Measurements from ENCODE around the gene PCDHGB3.
"Not testable (repeated sequence)": the region's sequence is repeated elsewhere in the genome, so short reads cannot be mapped to it uniquely, and the experiment has no call there.

Gene PCDHGB3

DNA sequence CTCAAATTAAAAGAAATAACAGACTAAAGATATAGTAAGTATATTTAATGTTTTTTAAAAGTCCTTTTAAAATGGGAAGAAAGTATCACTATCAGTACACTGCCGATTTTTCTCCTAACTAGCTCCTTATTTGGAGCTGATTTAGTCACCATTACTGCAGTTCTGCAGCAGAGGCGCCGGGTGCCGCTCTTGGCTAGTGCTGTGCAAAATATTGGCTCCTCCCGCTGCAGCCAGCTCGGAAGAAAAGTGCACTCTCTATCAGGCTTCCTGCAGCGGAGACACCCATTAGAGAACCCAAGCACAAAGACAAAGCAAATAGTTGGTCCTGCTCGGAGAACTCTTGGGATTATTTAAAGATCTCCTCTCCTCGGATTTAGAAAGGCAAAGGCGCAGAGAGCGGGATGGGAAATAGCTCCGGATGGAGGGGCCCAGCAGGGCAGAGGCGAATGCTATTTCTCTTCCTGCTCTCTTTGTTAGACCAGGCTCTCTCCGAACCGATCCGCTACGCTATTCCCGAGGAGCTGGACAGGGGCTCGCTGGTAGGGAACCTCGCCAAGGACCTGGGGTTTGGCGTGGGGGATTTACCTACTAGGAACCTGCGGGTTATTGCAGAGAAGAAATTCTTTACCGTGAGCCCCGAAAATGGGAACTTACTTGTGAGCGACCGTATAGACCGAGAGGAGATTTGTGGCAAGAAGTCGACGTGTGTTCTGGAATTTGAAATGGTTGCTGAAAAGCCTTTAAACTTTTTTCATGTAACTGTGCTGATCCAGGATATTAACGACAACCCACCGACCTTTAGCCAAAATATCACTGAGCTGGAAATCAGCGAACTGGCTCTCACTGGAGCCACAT, at the start of gene PCDHGB3:
PCDHGB3 (plus strand) TSS at position 249 of the 855 bp plus-strand sequence; CDS start at position 402, 153 bp downstream.
- TF ChIP-seq, protein P1, sequence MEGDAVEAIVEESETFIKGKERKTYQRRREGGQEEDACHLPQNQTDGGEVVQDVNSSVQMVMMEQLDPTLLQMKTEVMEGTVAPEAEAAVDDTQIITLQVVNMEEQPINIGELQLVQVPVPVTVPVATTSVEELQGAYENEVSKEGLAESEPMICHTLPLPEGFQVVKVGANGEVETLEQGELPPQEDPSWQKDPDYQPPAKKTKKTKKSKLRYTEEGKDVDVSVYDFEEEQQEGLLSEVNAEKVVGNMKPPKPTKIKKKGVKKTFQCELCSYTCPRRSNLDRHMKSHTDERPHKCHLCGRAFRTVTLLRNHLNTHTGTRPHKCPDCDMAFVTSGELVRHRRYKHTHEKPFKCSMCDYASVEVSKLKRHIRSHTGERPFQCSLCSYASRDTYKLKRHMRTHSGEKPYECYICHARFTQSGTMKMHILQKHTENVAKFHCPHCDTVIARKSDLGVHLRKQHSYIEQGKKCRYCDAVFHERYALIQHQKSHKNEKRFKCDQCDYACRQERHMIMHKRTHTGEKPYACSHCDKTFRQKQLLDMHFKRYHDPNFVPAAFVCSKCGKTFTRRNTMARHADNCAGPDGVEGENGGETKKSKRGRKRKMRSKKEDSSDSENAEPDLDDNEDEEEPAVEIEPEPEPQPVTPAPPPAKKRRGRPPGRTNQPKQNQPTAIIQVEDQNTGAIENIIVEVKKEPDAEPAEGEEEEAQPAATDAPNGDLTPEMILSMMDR (IDR thresholded peaks at IDR 0.05), result no peak
- no peaks in the 10 kb centered on the region for H3K4me1 Mint-ChIP-seq
- H3K27me3 Mint-ChIP-seq (ENCODE audit: low read depth, poor library complexity), result no peaks in the 10 kb centered on the region
- peaks cover 92% of the 10 kb centered on the region for H3K9me3 Mint-ChIP-seq
- peaks cover 31% of the 10 kb centered on the region for H3K36me3 Mint-ChIP-seq (ENCODE audit: low read depth)
- H3K27ac Mint-ChIP-seq, result no peak within 1 kb of the TSS
- no peak within 1 kb of the TSS for H3K4me3 Mint-ChIP-seq
- DNase-seq, result no peak

DNA sequence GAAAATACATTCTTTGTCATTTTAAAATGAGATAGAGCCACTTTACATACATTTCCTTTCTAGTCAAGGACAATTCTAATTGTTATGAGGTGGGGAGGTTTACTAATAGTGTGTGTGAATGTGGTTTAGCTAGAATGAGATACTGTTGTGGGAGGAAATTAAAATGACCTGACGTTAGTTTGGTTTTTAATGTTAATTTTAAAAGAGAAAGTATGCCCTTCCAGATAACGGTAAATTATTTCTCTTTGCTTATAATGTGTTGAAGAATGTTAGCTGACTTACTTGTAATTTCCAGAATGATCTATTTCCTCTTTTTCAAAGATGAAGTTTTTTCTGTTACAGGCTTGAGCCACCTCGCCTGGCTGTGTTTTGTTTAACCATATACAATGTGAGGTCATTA, 47.8 kb upstream of the PCDHGB3 start:
- peaks cover 25% of the 10 kb centered on the region for H3K27me3 Mint-ChIP-seq (ENCODE audit: low read depth, poor library complexity)
- TF ChIP-seq, protein P1 (IDR thresholded peaks at IDR 0.05), result no peak
- H3K9me3 Mint-ChIP-seq, result peaks cover 89% of the 10 kb centered on the region
- peaks cover 73% of the 10 kb centered on the region for H3K36me3 Mint-ChIP-seq (ENCODE audit: low read depth)
- no peak for DNase-seq
- no peaks in the 10 kb centered on the region for H3K4me1 Mint-ChIP-seq
- no peak overlapping the region for H3K27ac Mint-ChIP-seq
- peak overlapping the region; percentile 99 for H3K4me3 Mint-ChIP-seq

DNA sequence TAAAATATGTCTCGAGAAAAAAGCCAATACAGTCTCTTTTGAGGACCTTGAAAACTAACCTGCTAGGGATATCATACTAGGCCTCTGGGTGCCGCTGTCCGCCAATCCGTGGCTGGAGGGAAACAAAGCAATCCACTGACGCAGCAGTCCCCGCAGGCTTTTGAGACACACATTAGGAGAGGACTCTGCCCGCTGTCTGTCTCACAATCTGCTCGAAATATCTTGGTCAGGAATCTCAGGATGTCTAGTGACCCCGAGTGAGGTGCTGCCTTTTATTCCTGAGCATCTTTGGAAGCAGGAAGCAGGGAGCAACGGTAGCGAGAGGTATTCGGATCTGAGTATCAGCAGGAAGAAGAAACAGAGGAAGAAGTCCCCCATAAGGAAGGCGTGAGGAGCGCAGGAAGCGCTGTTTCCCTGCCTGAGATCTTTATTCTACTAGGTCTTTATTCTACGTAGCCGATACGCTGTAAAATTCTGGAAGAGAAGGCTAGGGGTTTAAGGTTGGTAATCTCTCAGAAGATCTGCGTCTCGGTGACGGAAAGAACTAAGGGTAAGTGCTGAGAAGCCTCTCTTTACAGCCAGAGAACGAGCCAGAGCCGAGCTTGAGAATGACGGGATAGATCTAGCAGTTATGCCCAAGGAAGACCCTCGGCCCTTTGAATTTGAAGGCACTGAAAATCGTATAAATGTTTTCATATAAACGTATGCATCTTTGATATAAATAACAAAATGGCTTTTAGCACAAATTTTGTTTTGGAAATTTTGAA, 43.8 kb upstream of the PCDHGB3 start:
- Mint-ChIP-seq H3K27ac (no peak overlapping the region), H3K4me3 (peak overlapping the region; percentile 77), H3K9me3 (peaks cover 89% of the 10 kb centered on the region), H3K27me3 (ENCODE audit: low read depth, poor library complexity) (peaks cover 17% of the 10 kb centered on the region), H3K4me1 (no peaks in the 10 kb centered on the region), H3K36me3 (ENCODE audit: low read depth) (peaks cover 40% of the 10 kb centered on the region)
- peak; percentile 26 for DNase-seq
- TF ChIP-seq, protein P1 (IDR thresholded peaks at IDR 0.05), result peak; percentile 19

DNA sequence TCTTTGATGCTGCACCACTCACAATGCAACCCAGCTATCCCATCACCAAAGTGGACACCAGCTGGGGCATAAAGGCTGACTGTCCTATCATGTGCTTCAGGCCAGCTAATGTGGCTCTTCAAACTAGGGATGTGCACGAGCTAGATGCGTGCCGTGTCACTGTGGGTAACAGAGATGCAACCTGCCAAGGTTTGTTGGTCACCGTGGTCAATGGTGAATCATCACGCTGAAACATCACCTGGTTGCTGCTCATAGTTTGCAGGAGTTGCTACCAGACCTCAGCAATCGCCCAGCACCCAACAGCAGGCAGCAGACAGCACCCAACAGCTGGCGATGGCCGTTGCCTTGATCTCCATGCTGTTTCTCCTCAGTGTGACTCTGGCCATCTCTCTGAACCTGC, 41.8 kb upstream of the PCDHGB3 start:
- Mint-ChIP-seq H3K36me3 (ENCODE audit: low read depth) (peaks cover 25% of the 10 kb centered on the region), H3K9me3 (peaks cover 86% of the 10 kb centered on the region), H3K27me3 (ENCODE audit: low read depth, poor library complexity) (peaks cover 17% of the 10 kb centered on the region), H3K27ac (no peak overlapping the region), H3K4me1 (no peaks in the 10 kb centered on the region), H3K4me3 (no peak overlapping the region)
- DNase-seq, result no peak
- TF ChIP-seq, protein P1 (IDR thresholded peaks at IDR 0.05), result no peak

DNA sequence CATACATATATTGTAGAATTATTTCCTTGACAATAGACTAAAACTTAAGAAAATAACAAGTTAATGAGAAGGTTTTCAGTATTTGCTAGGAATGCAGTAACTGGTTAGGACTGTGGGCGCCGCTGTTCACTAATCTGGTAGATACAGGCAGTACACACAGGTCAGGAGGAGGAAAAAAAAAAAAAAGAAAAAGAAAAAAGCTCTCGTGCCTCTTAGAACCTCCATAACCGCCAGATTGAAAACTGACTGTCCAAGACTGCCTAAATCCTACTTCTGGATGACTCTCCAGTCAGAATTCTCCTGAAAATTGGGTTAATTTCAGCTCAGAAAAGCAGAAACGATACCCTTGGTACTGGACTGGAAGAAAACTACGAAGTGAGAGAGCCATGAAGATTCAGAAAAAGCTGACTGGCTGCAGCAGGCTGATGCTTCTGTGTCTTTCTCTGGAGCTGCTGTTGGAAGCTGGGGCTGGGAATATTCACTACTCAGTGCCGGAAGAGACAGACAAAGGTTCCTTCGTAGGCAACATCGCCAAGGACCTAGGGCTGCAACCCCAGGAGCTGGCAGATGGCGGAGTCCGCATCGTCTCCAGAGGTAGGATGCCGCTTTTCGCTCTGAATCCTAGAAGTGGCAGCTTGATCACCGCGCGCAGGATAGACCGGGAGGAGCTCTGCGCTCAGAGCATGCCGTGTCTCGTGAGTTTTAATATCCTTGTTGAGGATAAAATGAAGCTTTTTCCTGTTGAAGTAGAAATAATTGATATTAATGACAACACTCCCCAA, 39.6 kb upstream of the PCDHGB3 start, which contains the start of gene PCDHGA1:
PCDHGA1 (plus strand) TSS at position 216 of the 782 bp plus-strand sequence.
- Mint-ChIP-seq H3K9me3 (peaks cover 92% of the 10 kb centered on the region), H3K36me3 (ENCODE audit: low read depth) (peaks cover 18% of the 10 kb centered on the region), H3K27ac (no peak within 1 kb of the TSS), H3K4me1 (no peaks in the 10 kb centered on the region), H3K27me3 (ENCODE audit: low read depth, poor library complexity) (peaks cover 16% of the 10 kb centered on the region), H3K4me3 (no peak within 1 kb of the TSS)
- DNase-seq, result no peak
- TF ChIP-seq, protein P1 (IDR thresholded peaks at IDR 0.05), result no peak

DNA sequence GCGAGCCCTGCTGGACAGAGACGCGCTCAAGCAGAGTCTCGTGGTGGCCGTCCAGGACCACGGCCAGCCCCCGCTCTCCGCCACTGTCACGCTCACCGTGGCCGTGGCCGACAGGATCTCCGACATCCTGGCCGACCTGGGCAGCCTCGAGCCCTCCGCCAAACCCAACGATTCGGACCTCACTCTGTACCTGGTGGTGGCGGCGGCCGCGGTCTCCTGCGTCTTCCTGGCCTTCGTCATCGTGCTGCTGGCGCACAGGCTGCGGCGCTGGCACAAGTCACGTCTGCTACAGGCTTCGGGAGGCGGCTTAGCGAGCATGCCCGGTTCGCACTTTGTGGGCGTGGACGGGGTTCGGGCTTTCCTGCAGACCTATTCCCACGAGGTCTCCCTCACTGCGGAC, 37.5 kb upstream of the PCDHGB3 start:
- not testable (repeated sequence) for H3K27ac Mint-ChIP-seq; H3K4me3 Mint-ChIP-seq; H3K36me3 Mint-ChIP-seq (ENCODE audit: low read depth); H3K4me1 Mint-ChIP-seq; DNase-seq
- Mint-ChIP-seq H3K9me3 (peaks cover 93% of the 10 kb centered on the region), H3K27me3 (ENCODE audit: low read depth, poor library complexity) (peaks cover 13% of the 10 kb centered on the region)

Measured in nephron progenitor cell (in vitro differentiated cells).